OCI-LY3 (cell line): Measurements from ENCODE around the gene RERE.

Experiments used
- CTCF ChIP-seq: fragments of 200-600, 300-600 bp; sonication (generic); IDR thresholded peaks from 2 replicates; pipeline ENCODE4 v1.5.1; 2014; ENCODE audit warnings: antibody characterized with exemption, low read length, low read depth
- EZH2phosphoT487 ChIP-seq: fragments of 200-600 bp; shearing (Covaris generic); IDR thresholded peaks from 2 replicates; pipeline ENCODE4 v1.6.1; 2018; ENCODE audit warnings: antibody characterized with exemption, mixed run types, low read depth

GRCh38 chr1:8330271-8331125 lies 486.9 kb downstream of the RERE start:
- TF ChIP-seq CTCF (no peak), EZH2phosphoT487 (no peak)
